Occipital lobe (tissue), 2 donors: Measurements from ENCODE around the gene P2RY8. TPM values are rescaled to one million over a fixed set of nuclear protein-coding genes. Genes with fewer than 3 reads are reported as not detected.
"Not testable (repeated sequence)": the region's sequence is repeated elsewhere in the genome, so short reads cannot be mapped to it uniquely, and the experiment has no call there.

Source experiments
- DNase-seq: peaks from one replicate; lab custom pipeline; 2025; lab: John Stamatoyannopoulos, UW
- total RNA-seq: library from RNA; depleted of rRNA; stranded (reverse); fragments of >200 nt; gene quantifications from one replicate; pipeline ENCODE4 v1.2.3, GENCODE V29; 2014

Gene P2RY8
- total RNA-seq, 1 donor from 2014 or later: 0.16 TPM

GRCh38 chrX:1465286-1466231 is 71.4 kb downstream of the P2RY8 start:
- DNase-seq: no peak

GRCh38 chrX:1464971-1465285 is 72.1 kb downstream of the P2RY8 start:
- DNase-seq: no peak

GRCh38 chrX:1464041-1464970 is 72.7 kb downstream of the P2RY8 start:
- DNase-seq: no peak

- DNase-seq: no peak
These were observed 73.4 kb downstream of the P2RY8 start for GRCh38 chrX:1463581-1463980.

GRCh38 chrX:1462596-1463251 is 74.3 kb downstream of the P2RY8 start:
- DNase-seq: no peak

GRCh38 chrX:1462110-1462509 is 74.9 kb downstream of the P2RY8 start:
- no peak for DNase-seq

GRCh38 chrX:1455948-1456280 is 81.1 kb downstream of the P2RY8 start:
- DNase-seq: no peak

- no peak for DNase-seq
These were observed 82.8 kb downstream of the P2RY8 start for GRCh38 chrX:1453951-1454785.

- no peak for DNase-seq
These were observed 83.6 kb downstream of the P2RY8 start for GRCh38 chrX:1453395-1453783.

GRCh38 chrX:1452516-1453394 is 84.2 kb downstream of the P2RY8 start, which contains the start of gene ASMTL:
Gene ASMTL, minus strand, starts transcription at chrX:1452909. Its CDS starts 69 bp downstream, at chrX:1452840.
- no peak for DNase-seq

GRCh38 chrX:1451661-1452515 is 85.1 kb downstream of the P2RY8 start:
- no peak for DNase-seq

- DNase-seq: no peak
These were observed 85.7 kb downstream of the P2RY8 start for GRCh38 chrX:1451251-1451660.

GRCh38 chrX:1450361-1451161 is 86.4 kb downstream of the P2RY8 start:
- no peak for DNase-seq

GRCh38 chrX:1449823-1450149 is 87.2 kb downstream of the P2RY8 start:
- DNase-seq: no peak

GRCh38 chrX:1449036-1449822 is 87.8 kb downstream of the P2RY8 start:
- DNase-seq: no peak

- not testable (repeated sequence) for DNase-seq
These were observed 88.4 kb downstream of the P2RY8 start for GRCh38 chrX:1448573-1449001.

- DNase-seq: not testable (repeated sequence)
These were observed 88.9 kb downstream of the P2RY8 start for GRCh38 chrX:1447969-1448572.
